OCI-LY7 (cell line): ENCODE measurements around the gene PURB. TPM values are rescaled to one million over a fixed set of nuclear protein-coding genes. Genes with fewer than 3 reads are reported as not detected.

ENCODE experiments used
- BruUV-seq: library from RNA; stranded (reverse); fragments of 400-500 nt; replicated peaks from 2 replicates; lab custom pipeline; 2021; lab: Mats Ljungman, UMichigan
- CTCF ChIA-PET: fragments of 300-600 bp; sonication (Branson Sonifier 250); formaldehyde crosslinking; loops from one replicate; lab custom pipeline; 2022; ENCODE audit warnings: antibody characterized with exemption; ENCODE audit not compliant: unreplicated experiment; lab: Charles Lee
- POLR2A ChIA-PET: fragments of 300-600 bp; sonication (Branson Sonifier 250); formaldehyde crosslinking; loops from one replicate; lab custom pipeline; 2022; ENCODE audit warnings: antibody characterized with exemption; lab: Charles Lee
- DNase-seq: peaks from one replicate; pipeline ENCODE4 v3.0.0-alpha.2; 2015; ENCODE audit warnings: low spot score
- H2AFZ ChIP-seq: fragments of 200-600 bp; sonication (generic), shearing (Covaris generic); 2 replicates; pipeline ENCODE4 v1.6.1; 2014; ENCODE audit warnings: mild to moderate bottlenecking, antibody characterized with exemption, low read length, moderate library complexity
- H3K27ac ChIP-seq: fragments of 200-600 bp; sonication (generic); 2 replicates; pipeline ENCODE4 v1.5.1; 2014; ENCODE audit warnings: mixed run types, low read depth, mild to moderate bottlenecking, moderate library complexity, low read length, inconsistent platforms; ENCODE audit not compliant: poor library complexity, severe bottlenecking
- H3K36me3 ChIP-seq: fragments of 200-600 bp; sonication (generic); 2 replicates; pipeline ENCODE4 v1.6.1; 2014; ENCODE audit warnings: mild to moderate bottlenecking, antibody characterized with exemption, low read length, moderate library complexity, mixed read lengths; ENCODE audit not compliant: insufficient read depth
- H3K4me1 ChIP-seq: fragments of 200-600 bp; sonication (generic); 2 replicates; pipeline ENCODE4 v1.5.1; 2014; ENCODE audit warnings: mild to moderate bottlenecking, low read length; ENCODE audit not compliant: insufficient read depth, poor library complexity, severe bottlenecking
- H3K4me2 ChIP-seq: fragments of 200-600 bp; sonication (generic); 2 replicates; pipeline ENCODE4 v1.6.1; 2014; ENCODE audit warnings: mild to moderate bottlenecking, low read length
- H3K4me3 ChIP-seq: fragments of 200-600 bp; sonication (generic); 2 replicates; pipeline ENCODE4 v1.5.1; 2014; ENCODE audit warnings: mild to moderate bottlenecking, low read depth, low read length; ENCODE audit not compliant: poor library complexity, severe bottlenecking
- H3K79me2 ChIP-seq: fragments of 200-600 bp; sonication (generic); 2 replicates; pipeline ENCODE4 v1.6.1; 2016; ENCODE audit warnings: low read depth, mild to moderate bottlenecking, low read length, moderate library complexity, mixed read lengths; ENCODE audit not compliant: insufficient read depth
- H3K9me2 ChIP-seq: fragments of 200-600 bp; sonication (generic); 2 replicates; pipeline ENCODE4 v1.6.1; 2016; ENCODE audit warnings: mild to moderate bottlenecking, low read length, mixed read lengths; ENCODE audit not compliant: insufficient read depth
- H3K9me3 ChIP-seq: fragments of 200-600 bp; sonication (generic); 2 replicates; pipeline ENCODE4 v1.6.1; 2014; ENCODE audit warnings: mild to moderate bottlenecking, mixed run types, low read length, mixed read lengths
- H4K20me1 ChIP-seq: fragments of 200-600 bp; sonication (generic); 2 replicates; pipeline ENCODE4 v1.6.1; 2014; ENCODE audit warnings: mild to moderate bottlenecking, antibody characterized with exemption, low read length, moderate library complexity, mixed read lengths; ENCODE audit not compliant: insufficient read depth
- CTCF ChIP-seq: fragments of 200-600 bp; sonication (generic); conservative IDR thresholded peaks from 2 replicates; pipeline ENCODE4 v1.5.1; 2014; ENCODE audit warnings: mild to moderate bottlenecking, antibody characterized with exemption, low read length, moderate library complexity, mixed read lengths
- EZH2phosphoT487 ChIP-seq: fragments of 200-600 bp; sonication (generic); IDR thresholded peaks from 2 replicates; pipeline ENCODE4 v1.6.1; 2018; ENCODE audit warnings: low read depth, borderline replicate concordance, mild to moderate bottlenecking, mixed run types, antibody characterized with exemption, low read length, moderate library complexity, mixed read lengths
- intact Hi-C: fragments of 100-400 bp; cut with micrococcal nuclease; formaldehyde crosslinking; loops from one replicate; pipeline ENCODE4 v1.10.0; 2022; ENCODE audit not compliant: unreplicated experiment
- total RNA-seq, 2 experiments: library from RNA; depleted of rRNA in 1 of 2; stranded (reverse); fragments of >200 nt in 1 of 2; shearing (Covaris generic) in 1 of 2; gene quantifications; 2 replicates each; pipeline ENCODE4 v1.2.3, GENCODE V29; 2014 to 2022

PURB gene
- total RNA-seq, 2 experiments from 2014 or later: 15.2 to 22.7 TPM

GRCh38 chr7:44849259-44849884 is 36.0 kb downstream of the PURB start:
- Histone ChIP-seq H3K4me3 (peak overlapping the region; percentile 72), H2AFZ (no peak overlapping the region), H3K36me3 (peaks cover 6% of the 10 kb centered on the region), H3K4me1 (peaks cover 30% of the 10 kb centered on the region), H3K79me2 (peaks cover 43% of the 10 kb centered on the region), H3K4me2 (peak overlapping the region; percentile 95), H3K27ac (peak overlapping the region; percentile 89), H3K9me2 (no peaks in the 10 kb centered on the region), H4K20me1 (peaks cover 30% of the 10 kb centered on the region), H3K9me3 (no peaks in the 10 kb centered on the region)
- ChIA-PET CTCF (interaction anchor here (1.4 to 1.6 kb wide), 2 partner anchors 261 to 286 kb away, joined by 4 to 5 read pairs; no protein-coding TSS in a partner anchor), POLR2A (interaction anchor here (0.6 to 4.4 kb wide), 23 partner anchors 8 to 471 kb away, joined by 3 to 27 read pairs (median 4); partner anchors contain the start of genes CCM2, PURB and TMED4)
- TF ChIP-seq EZH2phosphoT487: no peak
- TF ChIP-seq CTCF: no peak
- BruUV-seq: no TSS peak
- DNase-seq: no peak
- intact Hi-C loops: loop anchor here (2.0 to 10.0 kb wide), 4 partner anchors 73 to 265 kb away; partner anchors contain the start of genes CCM2, MYO1G and TBRG4

- H3K9me2 ChIP-seq: no peaks in the 10 kb centered on the region
- peak within 1 kb of the TSS; percentile 88 for H3K4me3 ChIP-seq
- peak within 1 kb of the TSS; percentile 95 for H3K4me2 ChIP-seq
- peak within 1 kb of the TSS; percentile 40; the same call in 1 of the 2 replicates for H2AFZ ChIP-seq
- peaks cover 36% of the 10 kb centered on the region for H4K20me1 ChIP-seq
- TF ChIP-seq CTCF: peak; percentile 52; the same call in 1 of the 2 replicates
- TF ChIP-seq EZH2phosphoT487: no peak
- H3K79me2 ChIP-seq: peaks cover 56% of the 10 kb centered on the region
- H3K4me1 ChIP-seq: peaks cover 33% of the 10 kb centered on the region
- ChIA-PET CTCF (no interaction called here), POLR2A (interaction anchor here (0.6 to 4.4 kb wide), 13 partner anchors 8 to 266 kb away, joined by 3 to 27 read pairs (median 7); partner anchors contain the start of gene TMED4)
- peak within 1 kb of the TSS; percentile 89 for H3K27ac ChIP-seq
- no peaks in the 10 kb centered on the region for H3K9me3 ChIP-seq
- BruUV-seq: no TSS peak
- H3K36me3 ChIP-seq: peaks cover 19% of the 10 kb centered on the region
- intact Hi-C loops: loop anchor here (1.0 to 10.0 kb wide), 9 partner anchors 37 to 267 kb away; partner anchors contain the start of genes CCM2, MYO1G, OGDH and PPIA
- peak; percentile 100 for DNase-seq
Measured at GRCh38 chr7:44847920-44848634, 37.3 kb downstream of the PURB start, which contains the start of gene H2AZ2. TSS of gene H2AZ2 (minus strand) at chr7:44848087. CDS start at chr7:44847971, 116 bp downstream.
